ENCODE results near the gene C1QTNF7.

GRCh38 chr4:15482842-15483241, 55.0 kb downstream of the C1QTNF7 start:
- TF ChIP-seq CTCF (IDR thresholded peaks at IDR 0.05) = no peak
- TF ChIP-seq POLR2AphosphoS5 (IDR thresholded peaks at IDR 0.05; ENCODE audit: low read depth, low read length) = no peak
- TF ChIP-seq, protein P1, sequence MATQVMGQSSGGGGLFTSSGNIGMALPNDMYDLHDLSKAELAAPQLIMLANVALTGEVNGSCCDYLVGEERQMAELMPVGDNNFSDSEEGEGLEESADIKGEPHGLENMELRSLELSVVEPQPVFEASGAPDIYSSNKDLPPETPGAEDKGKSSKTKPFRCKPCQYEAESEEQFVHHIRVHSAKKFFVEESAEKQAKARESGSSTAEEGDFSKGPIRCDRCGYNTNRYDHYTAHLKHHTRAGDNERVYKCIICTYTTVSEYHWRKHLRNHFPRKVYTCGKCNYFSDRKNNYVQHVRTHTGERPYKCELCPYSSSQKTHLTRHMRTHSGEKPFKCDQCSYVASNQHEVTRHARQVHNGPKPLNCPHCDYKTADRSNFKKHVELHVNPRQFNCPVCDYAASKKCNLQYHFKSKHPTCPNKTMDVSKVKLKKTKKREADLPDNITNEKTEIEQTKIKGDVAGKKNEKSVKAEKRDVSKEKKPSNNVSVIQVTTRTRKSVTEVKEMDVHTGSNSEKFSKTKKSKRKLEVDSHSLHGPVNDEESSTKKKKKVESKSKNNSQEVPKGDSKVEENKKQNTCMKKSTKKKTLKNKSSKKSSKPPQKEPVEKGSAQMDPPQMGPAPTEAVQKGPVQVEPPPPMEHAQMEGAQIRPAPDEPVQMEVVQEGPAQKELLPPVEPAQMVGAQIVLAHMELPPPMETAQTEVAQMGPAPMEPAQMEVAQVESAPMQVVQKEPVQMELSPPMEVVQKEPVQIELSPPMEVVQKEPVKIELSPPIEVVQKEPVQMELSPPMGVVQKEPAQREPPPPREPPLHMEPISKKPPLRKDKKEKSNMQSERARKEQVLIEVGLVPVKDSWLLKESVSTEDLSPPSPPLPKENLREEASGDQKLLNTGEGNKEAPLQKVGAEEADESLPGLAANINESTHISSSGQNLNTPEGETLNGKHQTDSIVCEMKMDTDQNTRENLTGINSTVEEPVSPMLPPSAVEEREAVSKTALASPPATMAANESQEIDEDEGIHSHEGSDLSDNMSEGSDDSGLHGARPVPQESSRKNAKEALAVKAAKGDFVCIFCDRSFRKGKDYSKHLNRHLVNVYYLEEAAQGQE (IDR thresholded peaks at IDR 0.05; ENCODE audit: insufficient read depth in 1 of 2, low read depth in 2 of 2, low read length in 1 of 2) = no peak
- TF ChIP-seq SIN3A (IDR thresholded peaks at IDR 0.05; ENCODE audit: borderline replicate concordance, insufficient read depth, low read depth, low read length) = no peak
- TF ChIP-seq TCF7L2 (IDR thresholded peaks at IDR 0.05; ENCODE audit: low read depth, low read length) = no peak
